GM04504 (cell line): ENCODE results near the gene THADA.

Source experiments
- DNase-seq: peaks from one replicate; pipeline ENCODE4 v3.0.0-alpha.2; 2012; ENCODE audit warnings: low read depth

Gene THADA

DNA sequence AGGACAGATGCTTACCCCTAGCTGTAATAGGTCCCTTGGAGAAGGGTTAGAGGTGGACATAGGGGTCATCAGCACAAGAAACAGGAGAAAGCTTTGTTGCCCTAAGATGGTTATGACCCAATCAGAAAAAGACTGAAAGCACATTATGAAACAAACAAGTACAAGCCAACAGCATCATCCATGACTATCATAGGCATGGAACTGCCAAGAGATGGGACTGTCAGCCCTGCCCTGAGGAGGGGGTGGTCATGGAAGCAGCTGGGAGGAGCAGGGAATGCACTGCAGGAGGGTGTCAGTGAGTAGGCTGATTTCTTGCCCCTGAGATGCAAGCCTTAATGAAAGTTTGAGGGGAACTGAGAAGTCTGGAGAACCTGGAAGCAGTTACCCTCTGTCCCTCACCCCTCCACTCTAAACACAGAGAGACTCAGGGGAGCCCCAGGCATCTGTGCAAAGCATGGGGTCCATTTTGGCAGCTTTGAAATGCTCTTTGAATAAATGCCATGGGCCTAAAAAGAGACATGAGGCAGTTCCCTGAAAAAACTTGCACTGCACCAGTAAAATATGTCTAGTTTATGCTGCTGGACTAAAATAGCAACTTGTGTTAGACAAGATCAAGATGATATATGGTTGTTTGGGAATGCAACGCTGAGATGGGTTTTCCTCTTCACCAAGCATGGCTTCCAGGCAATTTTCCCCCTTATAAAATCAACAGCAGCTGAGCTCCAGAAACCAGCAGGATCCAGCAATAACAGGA lies 246.8 kb downstream of the THADA start:
- peak; percentile 55 for DNase-seq

DNA sequence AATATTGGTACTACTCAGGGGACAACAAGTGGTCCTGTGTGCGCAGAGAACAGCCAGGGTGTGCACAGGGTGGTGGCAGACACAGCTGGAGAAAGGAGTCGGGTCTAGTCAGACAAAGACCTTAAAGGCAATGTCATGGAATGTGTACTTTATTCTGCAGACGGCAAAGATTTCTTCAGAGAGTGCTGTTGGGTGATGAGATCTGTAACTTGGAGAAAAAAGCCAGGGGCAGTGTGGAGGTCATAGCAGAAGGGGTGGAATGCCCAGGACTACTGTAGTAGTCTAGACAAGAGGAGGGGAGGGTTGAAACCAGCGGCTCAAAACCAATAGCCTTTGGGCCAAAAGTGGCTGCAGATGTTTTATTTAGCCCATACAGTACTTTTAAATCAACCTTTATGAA lies 248.1 kb downstream of the THADA start:
- no peak for DNase-seq

DNA sequence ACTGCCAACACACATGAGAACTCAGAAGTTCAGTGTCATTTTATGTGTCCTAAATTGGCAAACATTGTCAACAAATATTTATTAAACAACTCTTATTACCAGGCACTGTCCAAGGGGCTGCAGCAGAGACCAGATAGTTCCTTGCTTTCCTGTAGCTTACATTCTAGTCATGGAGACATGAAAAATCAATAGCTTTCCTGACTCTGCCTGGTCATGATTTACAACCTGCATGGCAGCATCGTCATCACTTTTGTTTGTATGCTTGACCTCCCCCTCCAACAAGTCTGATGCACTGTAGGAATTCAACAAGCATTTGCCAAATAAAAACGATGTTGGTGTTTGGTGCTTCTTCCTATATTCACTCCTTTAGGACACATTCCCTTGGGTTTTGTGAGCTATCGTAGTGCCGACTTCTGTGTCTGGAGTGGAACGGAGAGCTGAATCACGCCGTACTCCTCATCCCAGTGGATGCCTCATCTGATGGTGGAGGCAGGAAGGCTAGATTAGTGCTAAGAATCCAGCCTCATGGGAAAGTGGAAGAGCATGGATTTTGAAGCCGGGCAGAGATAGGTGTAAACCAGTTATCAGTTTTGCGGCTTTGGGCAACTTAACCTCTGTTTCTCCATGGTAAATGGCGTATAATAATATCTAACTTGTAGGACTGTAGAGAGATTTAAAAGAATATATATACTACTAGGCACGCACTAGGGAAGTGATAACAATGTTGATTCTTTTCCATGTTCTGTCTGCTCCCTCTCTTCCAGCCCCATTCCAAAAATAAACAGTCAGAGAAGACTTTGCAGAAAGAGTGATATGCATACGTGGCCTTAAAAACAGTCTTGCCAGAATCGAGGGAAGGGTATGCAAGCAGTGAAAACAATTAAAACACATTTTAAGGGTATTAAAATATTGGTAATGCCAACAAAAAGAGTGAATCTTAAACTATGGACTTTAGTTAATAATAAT lies 249.0 kb downstream of the THADA start:
- DNase-seq, result no peak

DNA sequence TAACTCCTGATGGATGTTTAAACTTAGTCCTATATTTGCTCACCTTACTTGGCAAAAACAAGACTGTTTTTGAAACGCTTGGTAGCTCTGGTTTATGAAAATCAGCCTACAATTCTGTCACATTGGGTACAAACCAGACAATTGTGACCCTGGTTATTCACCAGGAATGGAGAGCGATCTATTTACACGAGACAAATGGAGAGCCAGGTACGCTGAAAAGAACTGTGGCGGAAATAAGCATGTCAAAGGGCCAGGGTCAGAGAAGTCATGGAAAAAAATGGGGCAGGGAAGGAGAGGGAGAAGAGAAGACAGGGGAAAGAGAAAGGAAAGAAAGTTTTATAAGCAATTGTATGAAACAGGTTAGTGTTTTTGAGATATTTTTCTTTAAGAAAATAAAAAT lies 250.0 kb downstream of the THADA start:
- no peak for DNase-seq

DNA sequence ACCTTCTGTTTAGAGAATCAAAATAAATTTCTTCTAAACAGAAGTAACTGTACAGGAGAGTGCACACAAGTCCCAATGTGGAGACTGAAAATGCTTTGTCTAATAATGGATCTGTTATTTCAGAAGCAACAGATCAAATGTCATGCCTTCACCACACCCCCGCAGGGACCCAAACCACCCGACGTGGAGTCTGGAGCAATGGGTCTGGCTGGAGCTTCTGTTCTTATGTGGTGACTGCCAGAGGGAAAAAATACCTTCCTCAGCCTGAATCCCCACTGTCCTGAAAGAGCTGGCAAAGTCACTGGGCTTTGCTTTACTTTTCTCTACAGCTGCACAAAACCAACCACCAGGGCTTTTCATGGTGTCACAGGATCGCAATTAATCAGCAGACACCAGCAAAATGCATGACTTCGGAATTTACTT lies 250.4 kb downstream of the THADA start:
- DNase-seq, result no peak

DNA sequence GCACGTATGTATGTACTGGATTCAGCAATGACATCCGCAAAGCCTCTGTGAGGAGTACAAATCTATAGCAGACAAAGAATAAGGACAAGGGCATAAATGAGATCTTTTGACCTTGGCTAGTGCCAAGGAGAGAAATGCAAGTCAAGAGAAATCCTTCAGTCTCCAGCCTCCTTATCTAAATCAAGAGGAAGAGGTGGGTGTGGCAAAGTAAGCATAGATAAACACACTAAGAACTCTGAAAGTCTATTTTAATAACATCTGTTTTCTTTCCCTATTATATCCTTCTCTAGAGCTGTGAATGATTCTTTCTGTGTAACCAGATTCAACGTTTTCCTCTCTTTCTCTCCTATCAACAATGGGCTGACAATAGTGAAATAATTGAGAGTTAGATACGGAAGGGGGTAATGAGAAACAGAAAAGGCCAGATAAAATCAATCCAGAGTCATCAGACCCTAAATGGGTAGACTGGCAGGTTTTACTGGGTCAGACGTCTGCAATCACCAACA lies 250.9 kb downstream of the THADA start:
- no peak for DNase-seq

DNA sequence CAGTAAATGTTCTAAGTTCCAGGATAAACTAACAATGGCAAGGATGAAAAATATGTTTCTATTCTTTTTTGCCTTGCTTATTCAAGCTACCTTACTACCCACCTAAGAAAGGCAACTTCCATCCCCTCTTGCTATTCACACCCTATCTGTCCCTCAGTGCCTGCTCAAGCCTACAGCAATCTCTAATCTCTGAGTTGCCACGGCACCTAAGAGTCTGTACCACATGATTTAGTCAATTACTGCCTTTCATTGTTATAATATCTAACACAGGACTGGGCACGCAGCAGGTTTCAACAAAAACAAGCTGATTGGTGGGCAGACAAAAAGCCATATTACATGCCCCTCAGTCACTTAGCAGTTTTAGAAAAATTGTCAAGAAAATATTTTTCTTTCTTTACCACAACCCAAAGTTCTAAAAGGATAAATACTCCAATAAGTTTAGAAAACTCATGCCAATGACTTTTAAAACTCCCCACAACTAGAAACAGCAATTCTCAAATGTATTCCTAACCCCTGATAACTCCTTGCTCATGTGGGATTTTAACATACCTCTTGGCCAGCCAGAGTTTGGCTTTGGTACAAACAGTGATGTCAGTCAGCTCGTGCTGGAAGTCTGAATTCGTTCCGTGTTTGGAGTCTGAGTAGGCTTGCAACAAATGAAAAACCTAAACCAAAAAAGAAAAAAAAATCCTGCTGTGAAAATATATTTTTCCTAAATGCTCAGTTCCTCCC lies 252.1 kb downstream of the THADA start:
- peak; percentile 81 for DNase-seq

DNA sequence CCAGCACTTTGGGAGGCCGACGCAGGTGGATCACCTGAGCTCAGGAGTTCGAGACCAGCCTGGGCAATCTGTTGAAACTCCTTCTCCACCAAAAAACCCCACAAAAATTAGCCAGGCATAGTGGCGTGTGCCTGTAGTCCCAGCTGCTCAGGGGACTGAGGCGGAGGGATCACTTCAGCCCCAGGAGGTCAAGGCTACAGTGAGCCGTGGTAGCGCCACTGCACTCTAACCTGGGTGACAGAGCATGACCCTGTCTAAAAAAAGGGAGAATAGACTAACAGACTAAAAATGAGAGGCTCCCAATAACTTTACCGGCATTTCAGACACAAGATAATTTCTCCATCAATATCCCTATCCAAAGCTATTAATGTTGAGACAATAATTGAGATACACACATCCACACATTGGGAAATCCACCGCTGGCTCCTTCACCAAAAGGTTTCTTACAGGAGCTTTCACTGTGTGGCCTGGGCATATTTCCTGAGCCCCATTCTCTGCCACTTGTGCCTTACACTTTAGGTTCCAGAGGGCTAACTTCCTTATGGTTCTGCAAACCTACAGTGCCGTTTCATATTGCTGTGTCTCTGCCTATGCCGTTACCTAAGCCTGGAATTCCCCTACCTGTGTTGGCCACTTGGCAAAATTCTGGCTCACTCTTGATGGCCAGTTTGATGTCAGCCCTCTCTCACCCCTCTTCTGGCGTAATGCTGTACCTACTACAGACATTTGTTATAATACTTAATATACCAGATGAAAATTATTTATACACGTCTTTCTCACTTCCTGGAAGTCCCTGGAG lies 253.7 kb downstream of the THADA start:
- DNase-seq, result no peak

DNA sequence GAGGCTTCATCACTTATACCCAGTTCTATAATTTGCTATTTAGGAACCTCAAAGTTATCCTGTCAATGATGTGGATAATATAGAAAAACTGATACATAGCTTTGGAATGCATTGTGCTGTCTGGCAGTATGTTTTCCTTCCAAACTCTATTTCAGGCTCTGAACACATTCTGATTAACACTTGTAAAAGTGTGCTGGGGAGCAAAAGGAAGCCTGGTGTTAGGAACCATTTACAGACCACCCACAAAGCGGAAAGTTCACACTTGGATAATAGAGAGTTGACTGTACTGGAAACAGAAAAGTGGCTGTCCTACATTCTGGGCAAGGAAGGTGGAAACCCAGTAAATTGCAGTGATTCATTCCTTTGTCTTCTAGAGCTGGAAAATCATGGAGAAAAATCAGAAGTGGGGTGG lies 254.9 kb downstream of the THADA start:
- no peak for DNase-seq

DNA sequence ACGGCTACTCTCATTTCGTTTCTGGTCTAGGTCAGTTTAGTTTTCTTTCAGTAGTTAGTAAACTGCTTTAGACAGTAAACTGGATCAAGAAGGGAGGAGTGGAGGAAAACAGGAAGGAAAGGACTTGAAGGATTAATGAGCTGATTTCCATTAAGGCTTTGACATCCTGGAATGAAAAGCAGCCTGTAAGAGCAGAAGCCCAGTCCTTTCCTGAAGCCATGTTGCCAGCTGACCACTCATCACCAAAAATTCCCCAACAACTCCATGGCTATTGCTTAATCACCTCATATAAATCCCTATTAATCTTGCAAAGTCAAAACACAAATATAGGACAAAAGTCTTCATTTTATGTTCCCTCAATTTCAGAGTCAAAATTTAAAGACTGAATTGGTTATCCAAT lies 255.8 kb downstream of the THADA start:
- DNase-seq, result peak; percentile 70

DNA sequence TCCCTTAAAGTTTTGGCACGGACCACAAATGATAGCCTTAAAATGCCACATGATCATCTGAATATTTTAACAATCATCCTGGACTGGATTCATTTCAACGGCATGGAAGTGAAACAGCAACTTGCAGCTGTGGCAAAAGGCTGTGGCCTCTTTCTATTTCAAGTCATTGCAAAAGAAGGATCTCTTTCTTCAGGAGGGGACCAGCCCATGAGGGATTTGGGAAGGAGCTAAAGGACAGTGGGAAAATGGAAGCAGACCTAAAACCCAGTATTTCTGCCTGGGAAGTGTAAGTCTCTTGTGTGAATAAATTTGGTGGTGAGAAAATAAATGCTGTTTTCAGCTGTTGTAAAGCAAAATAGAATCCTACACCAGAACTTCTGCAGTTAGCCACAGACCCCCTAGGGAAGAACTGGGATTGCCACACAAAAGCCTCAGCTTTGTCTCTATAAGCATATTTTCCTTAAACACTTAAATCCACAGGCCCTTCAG lies 262.1 kb downstream of the THADA start:
- peak; percentile 67 for DNase-seq

DNA sequence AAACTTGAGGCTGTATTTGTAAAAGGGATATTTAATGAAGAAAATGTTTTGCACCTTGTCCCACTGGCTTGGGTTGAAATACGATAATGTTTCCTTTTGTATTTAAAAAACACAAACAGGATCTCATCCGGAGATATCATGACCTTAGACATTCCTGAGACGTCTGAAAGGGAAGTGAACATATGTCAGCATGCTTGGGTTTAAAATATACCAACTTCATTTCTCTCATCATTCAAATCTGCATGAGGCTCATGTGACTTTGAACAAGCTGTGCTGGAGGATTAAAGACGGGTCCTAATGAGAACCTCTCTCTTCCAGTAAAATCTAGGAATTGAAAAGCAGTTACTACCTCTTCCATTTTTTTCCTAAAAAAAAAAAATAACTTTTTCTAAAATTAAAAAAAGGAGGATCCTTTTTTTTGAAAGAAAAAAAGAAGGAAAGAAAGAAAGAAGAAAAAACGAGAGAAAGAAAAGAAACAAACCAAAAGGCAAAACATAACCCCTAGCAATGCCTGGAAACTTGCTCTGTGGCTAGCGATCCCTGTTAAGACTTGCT lies 262.7 kb downstream of the THADA start:
- DNase-seq, result no peak

DNA sequence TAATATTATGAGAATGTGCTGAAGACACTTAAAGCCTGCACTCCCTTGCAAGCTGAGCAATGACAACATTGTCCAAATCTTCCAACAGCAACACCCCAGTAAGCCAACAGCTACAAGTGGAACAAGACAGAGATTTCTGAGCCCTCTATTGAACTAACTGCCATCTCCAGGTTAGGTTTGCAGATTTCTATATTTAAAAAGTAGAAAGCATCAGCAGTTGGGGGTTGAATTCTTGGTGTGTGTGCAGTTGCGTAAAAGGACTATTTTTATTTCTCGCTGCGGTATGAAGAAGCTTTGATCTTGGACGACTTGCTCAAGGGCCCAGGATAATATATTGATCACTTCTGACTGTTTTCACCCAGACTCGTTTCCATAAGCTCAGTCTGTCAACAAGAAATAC lies 263.2 kb downstream of the THADA start:
- DNase-seq, result no peak

DNA sequence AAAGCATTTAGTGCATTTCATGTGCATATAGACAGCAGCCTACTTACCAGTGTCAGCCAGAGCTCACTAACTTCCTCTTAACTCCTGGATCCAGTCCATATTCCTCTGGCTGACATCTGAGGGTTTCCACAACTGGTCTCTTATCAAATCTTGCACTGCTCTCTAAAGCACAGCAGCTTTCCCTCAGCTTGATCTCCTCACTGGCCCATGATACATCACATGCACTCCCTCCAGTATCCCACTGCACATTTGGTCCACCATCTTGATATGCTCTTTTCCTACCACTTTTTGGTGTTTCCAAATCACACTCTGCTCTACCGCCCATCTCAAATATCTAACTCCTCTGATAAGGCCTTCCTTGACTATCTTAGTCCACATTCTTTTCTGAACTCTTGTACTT lies 264.4 kb downstream of the THADA start:
- no peak for DNase-seq

DNA sequence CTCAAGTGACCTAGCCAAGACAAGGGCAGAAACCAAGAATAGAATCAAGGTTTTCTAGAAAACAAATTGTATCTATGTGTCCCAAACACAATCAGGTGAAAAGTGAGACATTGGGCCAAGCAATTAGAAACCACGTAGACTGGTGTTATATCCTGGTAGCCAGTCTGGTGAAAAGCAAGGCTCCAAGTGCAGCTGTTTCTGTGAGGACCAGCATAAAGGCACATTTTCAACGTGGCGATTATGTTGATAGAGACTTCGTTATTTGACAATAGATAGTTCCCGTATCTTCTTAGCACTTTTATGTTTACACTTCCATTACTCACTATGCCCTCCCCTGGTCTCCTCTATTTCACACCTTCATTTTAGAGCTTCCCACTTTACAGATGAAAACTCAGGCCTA lies 266.2 kb downstream of the THADA start:
- DNase-seq, result no peak

DNA sequence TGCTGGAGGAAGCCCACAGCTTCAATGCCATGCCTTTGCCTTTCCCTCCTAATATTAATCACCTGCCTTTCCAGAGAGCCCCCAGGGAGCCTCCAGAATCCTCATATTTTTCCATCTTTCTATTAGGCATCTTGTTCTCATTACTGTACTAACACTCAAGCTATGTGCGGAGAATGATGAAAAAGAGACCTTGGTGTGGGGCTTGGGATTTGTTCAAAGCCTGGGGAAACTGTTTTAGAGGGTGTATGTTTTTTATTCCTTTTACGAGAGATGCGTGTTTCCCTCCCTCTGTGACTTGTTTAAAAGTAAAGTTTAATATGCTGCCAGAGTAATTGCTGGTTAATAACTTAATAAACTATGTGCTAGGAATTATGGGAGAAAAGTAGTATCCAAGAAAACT lies 267.0 kb downstream of the THADA start:
- DNase-seq, result no peak

DNA sequence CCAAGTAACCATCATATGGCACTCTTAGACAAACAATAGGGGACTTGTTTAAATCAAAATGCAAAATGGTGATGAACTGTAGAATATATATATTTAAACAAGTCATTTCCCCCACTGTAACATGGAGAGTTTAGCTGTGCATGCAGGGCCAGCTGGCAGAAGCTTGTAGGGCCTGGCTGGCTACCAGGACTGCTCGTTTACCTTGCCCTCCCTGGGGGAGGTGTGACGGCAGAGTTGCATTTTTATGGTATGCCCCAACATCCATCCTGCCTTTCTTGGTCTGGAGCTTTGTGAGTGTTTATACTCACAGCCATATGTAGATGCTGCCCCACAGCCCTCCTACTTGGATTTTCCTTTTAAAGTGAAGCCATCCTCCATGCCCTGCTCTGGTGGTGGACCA lies 267.7 kb downstream of the THADA start:
- no peak for DNase-seq

DNA sequence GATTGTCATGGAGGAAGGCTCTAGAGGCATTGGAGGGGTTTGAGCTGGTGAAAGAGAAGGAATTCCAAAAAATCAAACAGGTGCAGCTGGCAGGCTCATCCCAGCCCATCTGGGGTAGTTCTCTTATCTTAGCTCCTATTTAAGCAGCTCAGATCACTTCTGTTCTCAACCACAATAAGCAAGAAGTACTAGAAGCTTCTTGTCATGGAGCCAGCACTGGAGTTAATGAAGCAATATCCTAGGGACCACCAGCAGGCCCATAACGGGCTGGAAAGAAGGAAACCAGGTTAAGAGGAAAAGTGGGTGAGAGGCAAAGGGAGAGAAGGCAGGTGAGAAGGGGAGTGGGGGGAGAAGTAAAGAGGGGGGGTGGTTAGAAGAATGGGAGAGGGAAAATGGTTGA lies 268.7 kb downstream of the THADA start:
- no peak for DNase-seq

DNA sequence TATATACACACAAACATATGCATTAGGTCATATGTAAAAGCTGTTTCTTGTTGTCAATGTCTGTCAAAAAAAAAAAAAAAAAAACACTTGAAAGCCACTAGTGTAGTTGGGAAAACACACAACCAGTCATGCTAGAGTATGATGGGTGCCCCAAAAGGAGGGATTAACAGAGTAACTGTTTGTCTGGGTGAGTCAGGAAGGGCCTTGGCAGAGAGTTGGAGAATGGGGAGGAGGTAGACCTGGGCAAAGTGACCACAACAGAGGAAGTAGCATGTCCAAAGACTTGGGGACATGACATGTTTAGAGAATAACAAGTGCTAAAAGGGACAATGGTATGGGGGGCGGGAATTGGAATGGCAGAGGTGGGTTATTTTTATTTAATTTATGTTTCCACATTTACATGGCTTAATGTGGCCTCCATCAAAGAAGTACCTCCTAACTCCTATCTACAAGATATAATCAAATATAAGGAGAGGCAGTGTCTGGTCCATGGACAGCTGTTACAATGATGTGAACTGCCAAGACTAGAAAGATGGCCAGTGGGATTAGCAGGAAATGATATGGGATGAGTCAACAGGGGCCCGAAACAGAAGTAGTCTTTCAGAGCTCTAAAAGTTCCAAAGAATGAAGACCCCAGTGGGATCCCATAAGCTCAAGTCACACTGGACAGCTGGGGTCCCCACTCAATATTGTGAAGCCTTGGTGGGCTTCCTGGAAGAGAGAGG lies 269.6 kb downstream of the THADA start:
- DNase-seq, result no peak

DNA sequence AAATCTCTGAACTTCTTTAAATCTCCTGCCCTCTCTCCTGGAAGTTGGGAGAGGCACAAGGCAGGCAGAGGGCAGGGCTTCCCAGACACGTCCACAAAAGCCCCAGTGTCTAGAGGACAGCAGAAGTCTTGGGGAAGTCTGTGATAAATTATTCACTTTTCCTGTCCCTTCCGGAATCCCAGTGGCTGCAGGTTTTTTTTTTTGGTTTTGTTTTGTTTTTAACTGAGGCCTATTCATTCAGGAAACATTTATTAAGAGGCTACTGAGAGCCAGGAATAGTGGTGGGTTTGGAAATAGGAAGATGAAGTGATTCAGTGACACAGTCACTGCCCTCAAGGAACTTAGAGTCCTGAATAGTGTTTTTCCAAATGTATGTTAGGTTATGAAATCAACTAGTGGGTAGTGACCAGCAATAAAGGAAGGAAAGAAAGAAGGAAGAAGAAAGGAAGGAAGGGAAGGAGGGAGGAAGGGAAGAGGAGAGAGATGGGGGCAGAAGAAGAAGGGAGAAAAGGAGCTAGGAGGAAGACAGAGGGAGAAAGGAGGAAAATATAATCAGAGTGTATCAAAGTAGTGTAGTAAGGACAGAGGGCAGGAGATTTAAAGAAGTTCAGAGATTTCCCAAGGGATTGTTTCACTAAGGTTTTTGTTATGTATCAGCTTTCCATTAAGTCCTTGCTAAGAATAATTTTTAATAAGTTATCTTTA lies 270.6 kb downstream of the THADA start:
- no peak for DNase-seq
